GM10266 (cell line): ENCODE measurements around the gene ZNF280D.
A peak's percentile ranks its signal among the peaks of the same experiment; 100 is the strongest.

Experiments
- DNase-seq: peaks from one replicate; pipeline ENCODE4 v3.0.0; 2012; ENCODE audit errors: extremely low spot score
- TF ChIP-seq, protein P1 (sequence below): IDR thresholded peaks from 2 replicates; pipeline ENCODE4 v1.5.1; 2012; ENCODE audit warnings: mild to moderate bottlenecking, low read depth; ENCODE audit not compliant: control insufficient read depth, insufficient read depth; ENCODE audit errors: missing control alignments

ZNF280D gene

DNA sequence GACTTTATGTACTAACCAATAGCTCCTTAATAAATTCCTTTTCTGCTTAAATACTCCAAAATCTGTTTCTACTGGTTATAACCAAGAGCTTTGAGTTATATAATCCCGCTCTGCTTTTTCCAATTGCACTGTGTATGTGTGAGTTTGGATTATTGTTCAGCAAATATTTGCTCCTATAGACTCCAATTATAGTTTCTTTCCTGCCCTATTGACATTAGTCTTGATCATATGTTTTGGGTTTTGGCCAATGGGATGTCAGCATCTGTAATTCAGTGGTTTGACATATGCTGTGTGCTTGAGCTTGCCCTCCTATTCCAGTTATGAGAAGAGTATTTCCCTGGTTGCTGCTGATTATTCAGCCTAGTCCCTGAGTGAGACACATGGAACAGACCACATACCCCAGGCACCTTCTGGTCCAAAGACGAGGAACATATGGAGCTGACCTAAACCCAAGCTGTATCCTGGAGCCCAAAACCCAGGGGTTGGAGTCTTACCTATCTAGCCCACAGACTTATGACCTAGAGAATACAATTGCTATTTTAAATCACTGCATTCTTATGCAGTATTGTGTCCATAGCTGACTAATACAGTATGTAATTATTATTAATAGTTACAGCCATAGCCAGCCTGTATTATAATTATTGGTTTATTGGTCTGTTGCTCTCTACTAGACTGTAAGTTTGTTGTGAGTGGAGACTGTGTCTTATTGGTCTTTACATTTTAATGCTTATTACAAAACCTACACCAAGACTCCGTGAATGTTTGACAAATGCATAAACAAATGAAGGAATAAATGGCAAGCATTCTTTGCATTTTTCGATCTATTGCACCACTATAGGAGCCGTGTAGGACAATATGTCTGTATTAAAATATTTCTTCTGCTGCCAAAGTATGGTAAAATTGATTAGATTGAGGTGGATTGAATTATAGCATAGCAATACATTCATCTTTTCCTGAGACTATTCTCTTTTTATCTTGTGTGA is 11.7 kb upstream of the ZNF280D start:
- TF ChIP-seq, protein P1, sequence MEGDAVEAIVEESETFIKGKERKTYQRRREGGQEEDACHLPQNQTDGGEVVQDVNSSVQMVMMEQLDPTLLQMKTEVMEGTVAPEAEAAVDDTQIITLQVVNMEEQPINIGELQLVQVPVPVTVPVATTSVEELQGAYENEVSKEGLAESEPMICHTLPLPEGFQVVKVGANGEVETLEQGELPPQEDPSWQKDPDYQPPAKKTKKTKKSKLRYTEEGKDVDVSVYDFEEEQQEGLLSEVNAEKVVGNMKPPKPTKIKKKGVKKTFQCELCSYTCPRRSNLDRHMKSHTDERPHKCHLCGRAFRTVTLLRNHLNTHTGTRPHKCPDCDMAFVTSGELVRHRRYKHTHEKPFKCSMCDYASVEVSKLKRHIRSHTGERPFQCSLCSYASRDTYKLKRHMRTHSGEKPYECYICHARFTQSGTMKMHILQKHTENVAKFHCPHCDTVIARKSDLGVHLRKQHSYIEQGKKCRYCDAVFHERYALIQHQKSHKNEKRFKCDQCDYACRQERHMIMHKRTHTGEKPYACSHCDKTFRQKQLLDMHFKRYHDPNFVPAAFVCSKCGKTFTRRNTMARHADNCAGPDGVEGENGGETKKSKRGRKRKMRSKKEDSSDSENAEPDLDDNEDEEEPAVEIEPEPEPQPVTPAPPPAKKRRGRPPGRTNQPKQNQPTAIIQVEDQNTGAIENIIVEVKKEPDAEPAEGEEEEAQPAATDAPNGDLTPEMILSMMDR = no peak
- no peak for DNase-seq

DNA sequence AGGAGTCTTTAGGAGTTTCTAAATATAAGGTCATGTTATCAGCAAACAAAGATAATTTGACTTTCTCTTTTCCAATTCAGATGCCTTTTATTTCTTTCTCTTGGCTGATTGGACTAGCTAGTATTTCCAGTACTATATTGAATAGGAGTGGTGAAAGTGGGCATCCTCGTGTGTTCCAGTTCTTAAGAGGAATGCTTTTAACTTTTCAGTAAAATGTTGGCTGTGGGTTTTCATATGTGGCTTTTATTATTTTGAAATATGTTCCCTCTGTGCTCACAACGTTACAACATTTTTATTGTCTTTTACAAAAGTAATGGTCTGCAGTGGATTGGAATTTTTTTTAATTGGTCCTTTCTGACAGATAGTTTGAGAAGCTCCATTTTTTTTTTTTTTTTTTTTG is 8.2 kb upstream of the ZNF280D start:
- DNase-seq = no peak
- TF ChIP-seq, protein P1 = no peak

DNA sequence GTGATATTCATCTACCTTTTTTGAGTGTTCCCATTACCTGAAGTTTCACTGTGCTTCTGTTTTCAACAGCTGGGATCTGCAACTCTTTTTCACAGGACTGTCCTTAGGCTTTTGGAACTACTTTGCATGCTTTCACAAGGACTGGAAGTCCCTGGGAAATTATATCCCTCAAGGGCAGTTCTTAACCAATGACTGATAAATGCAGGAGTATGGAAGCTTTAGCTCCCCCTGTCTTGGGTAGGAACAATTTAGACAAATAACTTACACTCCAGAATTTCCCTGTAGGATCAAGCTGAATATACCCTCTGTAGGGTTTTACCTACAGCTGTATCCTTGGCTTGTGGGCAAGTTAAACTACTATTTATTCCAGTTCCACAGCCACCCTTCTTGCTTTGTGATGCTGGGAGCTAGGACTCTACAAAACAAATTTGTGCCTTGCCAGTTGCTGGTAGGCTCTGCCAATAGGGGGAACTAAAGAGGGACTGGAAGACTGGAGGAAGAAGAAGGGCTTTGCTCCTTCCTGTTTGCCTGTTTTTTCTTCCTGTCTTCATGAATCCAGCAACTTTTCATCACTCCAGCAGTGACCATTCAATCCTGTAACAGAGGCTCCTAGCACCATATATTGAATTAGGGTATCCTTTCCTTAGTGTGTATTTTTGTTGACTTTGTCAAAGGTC is 6.8 kb upstream of the ZNF280D start:
- no peak for DNase-seq
- TF ChIP-seq, protein P1 = peak; percentile 23

DNA sequence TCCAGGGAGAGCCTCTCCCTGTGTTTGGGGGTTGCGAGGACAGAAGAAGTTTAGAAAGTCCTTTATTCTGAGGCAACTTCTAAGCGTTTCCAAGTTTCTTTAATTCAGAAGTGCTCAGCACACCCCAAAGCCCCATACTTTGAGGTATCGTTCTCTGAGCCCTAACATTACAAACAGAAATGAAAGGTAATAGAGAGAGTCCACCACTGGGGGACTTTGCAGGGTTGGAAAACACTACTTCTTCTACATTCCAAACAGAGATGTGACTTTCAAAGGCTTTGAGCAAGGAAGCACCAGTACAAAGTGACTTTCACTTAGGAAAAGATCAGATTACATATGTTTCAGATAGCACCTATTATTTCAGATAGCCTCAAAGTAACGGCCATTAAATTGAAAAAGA is 6.2 kb upstream of the ZNF280D start:
- DNase-seq = no peak
- TF ChIP-seq, protein P1 = no peak

DNA sequence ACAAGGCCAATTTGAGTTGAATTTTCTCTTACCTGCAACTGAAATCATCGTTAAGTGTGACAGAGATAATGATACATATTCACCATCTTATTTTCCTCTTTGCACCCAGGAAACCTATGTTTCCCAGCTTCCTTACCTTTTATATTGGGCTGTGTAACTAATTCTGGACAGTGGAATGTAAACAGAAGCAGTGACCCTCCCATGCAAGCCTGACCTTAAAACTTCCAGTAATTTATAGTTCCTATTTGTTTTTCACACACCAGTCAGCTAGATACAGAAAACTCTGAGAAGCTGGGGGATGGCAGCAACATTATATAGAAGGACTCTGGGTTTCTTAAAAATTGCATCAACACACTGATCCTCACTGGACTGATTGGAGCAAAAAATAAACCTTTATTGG is 4.5 kb upstream of the ZNF280D start:
- TF ChIP-seq, protein P1 = no peak
- DNase-seq = no peak

DNA sequence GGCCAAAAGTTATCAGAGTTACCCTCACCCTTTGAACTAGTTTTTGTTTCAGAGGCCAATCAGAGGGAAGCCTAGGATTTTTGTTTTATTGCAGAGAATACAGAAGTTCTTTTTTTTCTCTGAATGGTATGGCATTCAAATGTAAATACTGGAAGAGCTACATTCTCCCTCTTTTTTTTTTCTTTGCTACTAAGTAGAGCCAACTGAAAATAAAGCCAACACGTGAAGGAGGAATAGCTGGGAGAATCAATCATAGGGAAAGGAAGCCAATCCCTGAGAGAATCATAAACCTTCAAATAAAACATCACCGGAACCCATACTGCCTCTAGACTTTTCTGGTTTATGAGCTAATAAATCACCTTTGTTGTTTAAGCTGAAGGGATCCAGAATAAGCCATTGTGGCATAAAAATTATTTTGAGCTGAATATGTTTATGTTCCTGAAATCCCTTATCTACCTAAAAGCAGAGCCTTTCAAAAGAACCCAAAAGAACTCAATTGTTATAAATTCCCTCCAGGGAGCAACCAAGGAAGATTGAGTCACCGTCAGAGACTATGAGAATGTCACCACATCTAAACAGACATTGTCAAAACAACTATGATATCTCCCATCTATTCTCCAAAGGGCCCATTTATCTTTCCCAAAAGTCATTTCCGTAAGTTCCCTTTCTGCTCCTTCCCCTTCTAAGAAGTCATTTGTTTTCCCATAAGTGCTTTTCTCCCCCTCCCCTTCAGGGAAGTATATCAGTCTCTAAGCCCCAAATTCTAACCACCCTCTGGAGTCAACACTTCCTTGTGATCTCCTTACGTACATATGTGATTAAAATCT is 3.8 kb upstream of the ZNF280D start:
- TF ChIP-seq, protein P1 = no peak
- DNase-seq = no peak
